HG03342 (cell line): ENCODE results near the gene UQCRH.
"Not testable (repeated sequence)": the region's sequence is repeated elsewhere in the genome, so short reads cannot be mapped to it uniquely, and the experiment has no call there.

Experiments used
- ATAC-seq: cut with Tn5 transposase; IDR thresholded peaks from one replicate; pipeline ENCODE4 v1.9.1; 2021; ENCODE audit warnings: mild to moderate bottlenecking, moderate library complexity; ENCODE audit not compliant: unreplicated experiment

UQCRH gene

GRCh38 chr1:46298387-46298786 lies 5.1 kb upstream of the UQCRH start:
- ATAC-seq, result no peak

DNA sequence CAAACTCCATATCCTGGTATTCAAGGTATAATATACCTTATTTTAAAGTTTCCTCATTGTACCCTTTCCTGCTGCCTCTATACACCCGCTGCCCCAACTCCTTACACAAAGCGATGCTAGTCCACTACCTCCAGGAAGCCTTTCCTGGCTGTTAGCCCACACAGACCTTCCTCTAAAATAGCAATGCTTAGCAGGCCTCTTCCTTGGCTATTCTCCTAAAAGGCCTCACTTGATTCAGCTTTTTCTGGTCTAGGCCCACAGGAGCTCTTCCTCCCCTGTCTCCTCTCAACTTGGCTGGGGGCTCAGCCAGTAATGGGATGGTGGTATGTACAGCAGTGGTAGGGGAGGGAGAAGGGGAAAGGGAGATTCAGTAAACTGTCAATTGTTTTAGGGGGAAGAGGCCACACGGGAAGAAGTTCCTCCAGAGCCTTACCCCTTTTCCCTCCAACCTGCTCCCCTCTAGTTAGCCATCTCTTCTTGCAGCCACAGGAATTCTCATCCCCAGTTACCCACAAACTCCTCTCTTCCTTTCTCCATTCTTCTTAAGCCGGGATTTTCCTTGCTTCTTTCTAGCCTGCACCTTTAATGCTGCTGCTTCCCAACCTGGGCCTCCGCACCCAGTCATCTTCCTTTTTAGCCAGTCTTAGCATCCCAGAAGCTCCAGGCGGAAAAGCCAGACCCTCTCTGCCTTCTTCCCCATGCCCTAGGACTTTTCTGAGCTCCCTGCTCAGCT lies 2.7 kb upstream of the UQCRH start:
- ATAC-seq, result no peak

GRCh38 chr1:46301406-46301807 lies 2.1 kb upstream of the UQCRH start:
- ATAC-seq, result no peak

GRCh38 chr1:46301808-46302640 lies 1.5 kb upstream of the UQCRH start:
- ATAC-seq, result peak; percentile 33

DNA sequence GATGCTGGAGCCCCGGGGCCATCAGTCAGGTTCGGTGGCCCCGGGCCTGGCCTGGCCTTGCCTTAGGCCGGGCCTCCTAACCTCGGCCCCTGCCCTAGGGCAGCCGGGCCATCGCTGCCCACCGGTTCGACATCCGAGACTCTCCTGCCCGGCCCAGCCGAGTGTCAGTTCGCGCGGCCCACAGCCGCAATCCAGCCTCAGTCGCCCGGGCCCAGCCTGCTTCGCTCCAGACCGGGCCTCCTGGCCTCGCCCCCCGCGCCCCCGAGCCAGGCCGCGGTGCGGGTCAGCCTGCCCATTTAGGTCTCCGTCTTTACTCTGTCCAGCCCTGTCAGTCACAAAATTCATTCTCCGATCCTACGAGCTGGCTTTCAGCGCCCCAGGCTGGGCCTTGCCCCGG lies 859 bp upstream of the UQCRH start:
- no peak for ATAC-seq

DNA sequence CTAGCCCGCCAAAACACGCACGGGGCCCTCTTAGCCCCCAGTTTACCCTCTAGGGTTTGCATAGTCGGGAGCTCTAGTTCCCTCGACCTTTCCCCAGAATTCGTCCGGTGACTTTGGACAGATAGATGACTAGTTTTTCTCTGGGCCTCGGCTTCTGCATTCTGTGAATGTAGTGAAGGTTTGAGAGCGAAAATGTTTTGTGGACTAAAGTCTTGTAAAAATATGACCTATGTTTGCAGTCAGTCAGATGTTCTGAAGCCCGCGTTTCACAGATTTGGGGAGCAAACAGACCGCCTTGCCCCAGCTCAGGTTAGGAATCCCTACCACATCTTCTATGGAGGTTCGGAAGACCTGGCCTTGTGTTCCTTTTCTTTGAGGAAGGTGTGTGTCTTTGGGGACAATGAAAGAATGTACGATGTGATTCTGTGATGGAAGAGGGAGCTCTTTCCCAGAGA lies 401 bp downstream of the UQCRH start:
- no peak for ATAC-seq

DNA sequence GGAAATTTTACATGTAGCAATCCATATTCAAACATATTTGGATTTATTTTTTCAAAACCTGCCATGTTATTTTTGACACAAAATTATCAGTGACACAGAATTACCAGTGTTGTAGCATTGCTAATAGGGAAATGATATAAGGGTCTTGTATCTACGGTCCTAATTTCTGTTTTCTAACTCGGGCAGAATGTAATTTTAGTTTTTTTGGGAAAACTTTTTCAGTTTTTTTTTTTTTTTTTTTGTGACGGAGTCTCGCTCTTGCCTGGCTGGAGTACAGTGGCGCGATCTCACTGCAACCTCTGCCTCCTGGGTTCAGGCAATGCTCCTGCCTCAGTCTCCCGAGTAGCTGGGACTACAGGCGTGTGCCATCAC lies 2.6 kb downstream of the UQCRH start:
- no peak for ATAC-seq

GRCh38 chr1:46309401-46310159 lies 6.1 kb downstream of the UQCRH start:
- no peak for ATAC-seq

DNA sequence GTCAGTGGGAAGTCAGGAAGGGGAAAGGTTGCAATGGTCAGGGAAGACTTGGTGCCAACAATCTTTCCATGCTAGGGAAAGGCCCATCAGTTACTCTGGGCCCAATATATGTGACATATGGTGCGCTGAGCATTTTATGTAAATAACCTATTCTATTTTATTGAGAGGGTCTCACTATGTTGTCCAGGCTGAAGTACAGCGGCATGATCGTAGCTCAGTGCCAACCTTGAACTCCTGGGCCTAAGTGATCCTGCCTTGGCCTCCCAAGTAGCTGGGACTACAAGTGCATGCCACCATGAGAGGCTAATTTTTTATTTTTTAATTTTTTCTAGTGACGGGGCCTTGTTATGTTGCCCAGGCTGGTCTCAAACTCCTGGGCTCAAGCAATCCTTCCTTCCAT lies 6.8 kb downstream of the UQCRH start:
- ATAC-seq, result no peak

- no peak for ATAC-seq
Observed at GRCh38 chr1:46315669-46316403, 12.3 kb downstream of the UQCRH start.

DNA sequence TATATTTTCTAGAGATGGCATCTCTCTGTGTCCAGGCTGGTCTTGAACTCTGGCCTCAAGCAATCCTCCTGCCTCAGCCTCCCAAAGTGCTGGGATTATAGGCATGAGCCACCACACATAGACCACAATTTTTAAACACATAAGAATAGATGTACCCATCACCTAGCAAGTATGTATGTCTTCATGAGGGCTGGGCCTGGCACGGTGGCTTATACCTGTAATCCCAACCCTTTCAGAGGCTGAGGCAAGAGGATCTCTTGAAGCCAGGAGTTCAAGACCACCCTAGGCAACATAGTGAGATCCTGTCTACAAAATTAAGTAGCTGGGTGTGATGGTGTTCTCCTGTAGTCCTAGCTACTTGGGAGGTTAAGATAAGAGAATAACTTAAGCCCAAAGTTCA lies 13.8 kb downstream of the UQCRH start:
- ATAC-seq, result no peak

DNA sequence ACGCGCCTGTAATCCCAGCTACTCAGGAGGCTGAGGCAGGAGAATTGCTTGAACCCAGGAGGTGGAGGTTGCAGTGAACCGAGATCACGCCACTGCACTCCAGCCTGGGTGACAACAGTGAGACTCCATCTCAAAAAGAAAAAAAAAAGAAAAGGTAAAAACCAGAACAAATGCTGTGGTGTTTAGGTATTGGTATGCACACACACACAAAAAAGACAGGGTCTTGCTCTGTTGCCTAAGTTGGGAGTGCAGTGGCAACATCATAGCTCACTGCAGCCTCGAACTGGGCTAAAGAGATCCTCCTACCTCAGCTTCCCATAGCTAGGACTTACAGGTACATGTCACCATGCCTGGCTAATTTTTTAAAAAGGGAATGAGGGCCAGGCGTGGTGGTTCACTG lies 15.8 kb downstream of the UQCRH start:
- not testable (repeated sequence) for ATAC-seq

GRCh38 chr1:46319960-46320914 lies 16.7 kb downstream of the UQCRH start:
- not testable (repeated sequence) for ATAC-seq

DNA sequence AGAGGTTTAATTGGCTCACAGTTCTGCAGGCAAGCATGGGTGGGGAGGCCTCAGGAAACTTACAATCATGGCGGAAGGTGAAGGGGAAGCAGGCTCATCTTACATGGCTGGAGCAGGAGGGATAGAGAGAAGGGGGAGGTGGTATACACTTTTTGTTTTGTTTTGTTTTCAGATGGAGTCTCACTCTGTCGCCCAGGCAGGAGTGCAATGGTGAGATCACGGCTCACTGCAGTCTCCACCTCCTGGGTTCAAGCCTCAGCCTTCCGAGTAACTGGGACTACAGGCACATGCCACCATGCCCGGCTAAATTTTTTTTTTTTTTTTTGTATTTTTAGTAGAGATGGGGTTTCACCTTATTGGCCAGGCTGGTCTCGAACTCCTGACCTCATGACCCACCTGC lies 18.7 kb downstream of the UQCRH start:
- not testable (repeated sequence) for ATAC-seq

- not testable (repeated sequence) for ATAC-seq
Observed at GRCh38 chr1:46325285-46326076, 22.0 kb downstream of the UQCRH start.

- ATAC-seq, result not testable (repeated sequence)
Observed at GRCh38 chr1:46328182-46328581, 24.7 kb downstream of the UQCRH start.

DNA sequence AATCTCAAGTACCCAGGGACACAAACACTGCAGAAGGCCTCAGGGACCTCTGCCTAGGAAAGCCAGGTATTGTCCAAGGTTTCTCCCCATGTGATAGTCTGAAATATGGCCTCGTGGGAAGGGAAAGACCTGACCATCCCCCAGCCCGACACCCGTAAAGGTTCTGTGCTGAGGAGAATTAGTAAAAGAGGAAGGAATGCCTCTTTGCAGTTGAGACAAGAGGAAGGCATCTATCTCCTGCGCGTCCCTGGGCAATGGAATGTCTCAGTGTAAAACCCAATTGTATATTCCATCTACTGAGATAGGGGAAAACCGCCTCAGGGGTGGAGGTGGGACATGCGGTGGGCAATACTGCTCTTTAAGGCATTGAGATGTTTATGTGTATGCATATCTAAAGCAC lies 26.3 kb downstream of the UQCRH start:
- not testable (repeated sequence) for ATAC-seq

GRCh38 chr1:46330381-46330780 lies 26.9 kb downstream of the UQCRH start:
- not testable (repeated sequence) for ATAC-seq
